ENCODE data around the gene TMEM72. TPM values are rescaled to one million over a fixed set of nuclear protein-coding genes. Genes with fewer than 3 reads are reported as not detected.

TMEM72 gene
- total RNA-seq, 1 donor from 2014 or later: not detected

DNA sequence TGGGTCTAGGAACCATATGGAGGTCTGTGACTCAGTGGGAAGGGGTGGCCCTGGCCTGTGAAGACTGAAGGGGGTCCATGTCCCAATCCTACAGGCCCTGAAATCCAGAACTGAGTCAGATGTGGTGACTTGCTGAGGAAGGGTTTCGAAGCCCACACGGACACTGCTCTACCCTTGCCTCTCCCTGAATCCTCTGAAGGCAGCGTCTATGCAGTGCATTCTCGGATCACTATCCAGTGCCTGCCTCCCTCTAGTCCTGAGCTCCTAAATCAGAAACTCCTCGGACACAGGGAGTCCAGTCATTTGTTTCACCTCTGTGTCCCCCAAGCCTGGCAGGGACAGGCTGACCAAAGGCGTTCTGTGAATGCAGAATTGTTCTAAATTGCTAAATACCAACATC is 25.4 kb upstream of the TMEM72 start:
- intact Hi-C loops (cut with DNase I): no loop called here
- DNase-seq (ENCODE audit: low spot score): peak; percentile 12

DNA sequence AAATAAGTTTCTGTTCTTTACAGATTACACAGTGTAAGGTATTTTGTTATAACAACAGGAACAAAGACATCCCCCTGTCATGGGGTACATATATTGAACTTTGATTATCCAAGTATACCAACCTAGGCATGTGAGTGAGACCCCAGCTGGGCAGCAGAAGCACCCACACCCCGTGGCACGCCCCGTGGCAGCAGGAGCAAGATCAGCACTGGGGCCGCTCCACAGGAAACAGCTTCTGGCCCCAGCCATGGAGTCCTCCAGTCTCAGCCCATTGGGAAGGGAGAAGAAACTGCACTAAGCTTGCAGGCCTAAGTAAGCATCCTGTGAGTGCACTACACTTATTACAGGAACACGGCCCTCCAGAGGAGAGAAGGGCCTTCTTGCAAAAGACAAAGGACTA is 24.2 kb upstream of the TMEM72 start:
- DNase-seq (ENCODE audit: low spot score): peak; percentile 44
- intact Hi-C loops (cut with DNase I): no loop called here

DNA sequence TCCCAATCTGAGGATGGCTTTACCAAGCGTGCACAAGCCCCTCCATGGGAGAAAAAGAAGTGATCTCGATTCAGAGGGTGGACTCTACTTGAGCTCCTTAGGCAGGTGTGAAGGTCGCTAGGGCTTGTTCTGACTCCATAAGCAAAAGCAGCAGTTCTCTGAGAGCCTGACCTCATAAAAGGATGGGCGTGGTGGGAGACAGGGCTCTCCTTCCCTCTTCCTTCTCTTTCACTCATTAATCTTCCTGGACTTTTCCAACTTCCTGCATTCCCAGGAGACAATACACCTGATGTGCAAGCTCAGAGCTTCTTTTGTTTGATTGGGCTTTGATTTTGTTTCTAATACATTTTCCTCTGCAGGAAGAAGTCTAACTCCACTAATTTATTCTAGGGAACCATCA is 22.3 kb upstream of the TMEM72 start:
- intact Hi-C loops (cut with DNase I): no loop called here
- DNase-seq (ENCODE audit: low spot score): peak; percentile 31

DNA sequence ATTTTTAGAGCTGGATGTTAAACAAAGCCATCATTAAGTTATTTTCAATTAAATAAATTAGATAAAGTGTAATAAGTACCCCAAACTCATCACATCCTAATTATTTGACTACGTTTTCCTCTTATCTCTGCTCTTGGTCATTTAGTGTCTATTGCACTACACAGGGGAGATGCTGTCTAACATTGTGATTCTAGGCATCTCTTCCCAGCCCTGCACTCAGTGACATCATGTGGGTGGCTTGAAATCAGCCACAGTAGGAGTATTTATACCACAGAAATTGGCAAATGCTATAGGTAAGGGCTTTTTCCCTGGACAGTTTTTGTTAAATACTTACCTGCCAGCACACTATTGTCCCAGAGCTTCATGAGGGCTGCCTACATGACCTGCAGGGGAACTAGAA is 21.3 kb upstream of the TMEM72 start:
- no peak for DNase-seq (ENCODE audit: low spot score)
- intact Hi-C loops (cut with DNase I): no loop called here

DNA sequence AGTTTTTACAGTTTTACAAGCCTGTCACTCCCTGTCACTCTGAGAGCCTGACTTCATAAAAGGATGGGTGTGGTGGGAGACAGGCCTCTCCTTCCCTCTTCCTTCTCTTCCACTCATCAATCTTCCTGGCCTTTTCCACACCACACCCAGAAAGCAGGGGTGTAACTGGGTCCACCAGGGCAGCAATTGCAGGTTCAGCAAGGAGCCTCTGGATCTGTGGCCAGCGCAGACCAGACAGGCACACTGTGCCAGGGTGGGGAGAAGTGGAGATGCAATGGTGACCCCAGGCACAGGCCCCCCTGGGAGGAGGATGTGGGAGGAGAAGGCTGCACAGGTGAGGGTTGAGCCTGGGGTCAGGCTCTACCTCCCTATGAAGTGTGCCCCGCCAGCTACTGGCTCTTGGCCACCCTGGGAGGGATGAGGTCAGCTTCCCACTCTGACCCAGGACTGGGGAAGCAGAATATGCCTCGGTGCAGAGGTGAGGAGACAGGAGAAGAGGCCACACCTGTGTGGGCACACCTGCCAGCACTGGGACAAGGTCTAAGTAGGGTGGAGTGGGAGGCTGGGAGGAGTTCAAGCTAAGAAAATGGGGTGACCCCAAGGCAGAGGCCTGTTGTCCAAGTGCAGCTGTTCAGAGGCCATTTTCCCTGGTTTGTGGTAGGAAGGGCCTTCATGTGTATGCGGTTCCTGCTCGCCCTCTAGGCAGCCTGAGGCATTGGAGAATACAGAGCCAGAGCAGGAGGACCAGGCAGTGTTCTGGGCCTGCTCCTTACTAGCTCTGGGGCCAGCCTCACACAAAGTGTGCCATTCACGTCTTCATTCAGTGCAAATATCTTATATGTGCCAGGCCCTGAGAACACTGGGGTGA is 20.2 kb upstream of the TMEM72 start:
- intact Hi-C loops (cut with DNase I): no loop called here
- DNase-seq (ENCODE audit: low spot score): peak; percentile 51

DNA sequence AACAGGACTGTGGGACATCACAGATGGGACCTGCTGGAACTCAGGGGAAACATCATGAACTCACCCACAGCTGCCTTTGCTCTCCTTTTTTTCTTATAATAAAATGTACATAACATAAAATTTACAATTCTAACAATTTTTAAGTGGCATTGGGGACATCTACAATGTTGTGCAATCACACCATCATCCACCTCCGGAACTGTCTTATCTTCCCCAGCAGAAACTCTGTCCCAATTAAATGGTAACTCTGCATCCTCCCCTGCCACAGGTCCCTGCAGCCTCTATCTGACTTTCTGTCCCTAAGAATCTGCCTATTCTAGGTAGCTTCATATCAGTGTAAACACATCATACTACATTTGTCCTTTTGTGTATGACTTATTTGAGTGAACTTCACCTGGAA is 19.4 kb upstream of the TMEM72 start:
- intact Hi-C loops (cut with DNase I): no loop called here
- DNase-seq (ENCODE audit: low spot score): peak; percentile 15

DNA sequence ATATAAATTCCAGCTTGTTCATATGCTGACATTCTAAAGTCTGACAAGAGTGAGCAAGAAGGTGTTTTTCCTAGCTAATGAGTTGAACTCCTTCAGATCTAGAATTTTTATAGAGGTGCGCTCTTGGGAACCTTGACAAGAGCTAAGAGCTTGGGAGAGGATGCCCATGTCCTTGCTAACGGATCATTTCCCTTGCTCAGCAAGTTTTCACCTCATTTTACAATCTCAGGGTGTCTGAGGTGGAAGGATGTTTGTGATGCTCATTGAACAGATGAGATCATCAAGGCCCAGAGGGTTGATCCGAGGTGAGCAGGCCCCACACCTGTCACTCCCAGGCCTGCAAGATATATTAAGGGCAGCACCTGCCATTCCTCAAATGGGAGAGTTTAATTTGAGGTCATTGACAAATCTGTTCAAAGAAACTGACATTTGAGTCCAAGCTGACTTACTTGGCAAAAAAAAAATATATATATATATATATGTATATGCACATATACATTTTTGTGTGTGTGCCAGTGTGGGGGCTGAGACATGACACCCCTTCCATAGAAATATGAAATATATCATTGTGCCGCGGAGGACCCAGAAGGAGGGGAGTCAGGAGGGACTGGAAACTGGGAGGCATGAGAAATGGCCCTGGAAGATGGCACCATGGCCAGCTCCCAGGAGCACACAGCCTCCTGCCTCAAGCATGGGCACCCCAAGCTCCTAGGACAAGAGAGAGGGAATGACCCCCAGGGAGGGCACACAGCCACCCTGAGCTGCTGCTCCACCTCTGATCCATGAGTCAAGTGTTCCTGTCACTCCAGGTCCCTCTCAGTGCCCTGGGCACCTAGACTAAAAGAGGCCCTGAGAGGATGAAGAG is 17.3 kb upstream of the TMEM72 start:
- intact Hi-C loops (cut with DNase I): no loop called here
- no peak for DNase-seq (ENCODE audit: low spot score)

DNA sequence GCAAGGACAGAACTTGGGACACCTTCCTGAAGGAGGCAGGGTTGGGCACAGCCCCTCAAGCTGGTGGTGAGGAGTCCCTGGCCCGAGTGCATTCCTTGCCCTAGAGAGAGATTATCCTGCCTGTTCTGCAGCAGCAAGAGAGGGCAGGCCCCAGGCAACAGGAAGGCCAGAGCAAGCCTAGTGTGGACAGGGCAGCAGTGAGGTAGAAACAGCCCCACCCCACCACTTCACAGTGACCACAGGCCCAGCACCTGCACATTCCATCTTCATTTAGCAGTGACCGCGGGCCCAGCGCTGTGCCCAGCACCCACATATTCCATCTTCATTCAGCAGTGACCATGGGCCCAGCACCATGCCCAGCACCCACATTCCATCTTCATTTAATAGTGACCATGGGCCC is 16.4 kb upstream of the TMEM72 start:
- peak; percentile 54 for DNase-seq (ENCODE audit: low spot score)
- intact Hi-C loops (cut with DNase I): no loop called here

DNA sequence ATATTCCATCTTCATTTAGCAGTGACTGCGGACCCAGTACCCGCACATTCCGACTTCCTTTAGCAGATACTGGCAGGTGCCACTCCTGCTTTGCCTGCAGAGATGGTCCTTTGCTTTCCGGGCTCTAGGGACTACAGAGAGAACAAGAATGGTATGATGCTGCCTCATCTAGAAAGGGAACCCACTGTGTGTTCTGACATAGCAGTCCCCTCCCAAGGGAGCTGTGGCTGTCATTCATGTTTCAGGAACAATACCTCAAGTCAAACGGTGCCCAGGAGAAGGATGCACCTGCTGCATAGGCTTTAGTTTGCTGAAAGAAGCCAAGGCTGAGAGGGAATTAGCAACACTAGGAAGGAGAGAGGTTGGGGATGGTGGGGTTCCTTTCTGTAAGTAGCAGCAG is 15.9 kb upstream of the TMEM72 start:
- intact Hi-C loops (cut with DNase I): no loop called here
- peak; percentile 49 for DNase-seq (ENCODE audit: low spot score)

DNA sequence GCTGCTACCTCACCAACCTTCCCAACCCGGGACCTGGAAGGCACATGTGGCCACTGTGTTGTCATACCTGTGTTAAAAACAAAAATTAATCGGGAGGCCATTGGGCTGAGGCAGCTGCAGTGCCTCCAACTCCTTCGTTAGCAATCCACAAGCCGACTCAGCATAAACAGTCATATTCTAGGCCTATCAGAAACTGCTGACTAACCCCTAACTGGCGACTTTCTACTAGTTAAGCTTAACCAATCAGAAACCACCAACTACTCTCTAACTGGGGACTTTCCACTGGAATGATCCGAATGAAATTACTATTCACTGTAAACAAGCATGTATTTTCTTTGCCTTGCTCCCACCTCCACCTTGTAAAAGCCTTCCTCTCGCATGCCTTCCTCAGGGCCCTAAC is 14.1 kb upstream of the TMEM72 start:
- peak; percentile 10 for DNase-seq (ENCODE audit: low spot score)
- intact Hi-C loops (cut with DNase I): no loop called here

DNA sequence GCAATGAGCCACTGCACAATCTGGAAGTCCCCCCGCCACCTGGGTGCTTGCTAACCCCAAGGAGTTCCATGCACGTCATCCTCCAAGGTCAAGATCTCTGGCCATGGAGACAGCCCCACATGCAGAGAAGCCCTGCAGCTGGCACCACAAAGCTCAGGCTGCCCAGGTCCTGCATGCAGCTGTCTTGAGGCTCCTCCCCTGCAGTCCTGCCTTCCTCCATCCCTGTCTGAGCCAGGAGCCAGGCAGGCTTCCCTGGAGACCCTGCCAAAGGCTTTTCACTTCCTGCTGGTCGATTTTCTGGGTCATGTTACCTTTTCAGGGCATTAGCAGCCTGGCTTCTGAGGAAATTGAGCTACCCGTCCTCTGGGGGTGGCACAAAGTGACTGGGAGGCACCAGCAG is 12.5 kb upstream of the TMEM72 start:
- intact Hi-C loops (cut with DNase I): no loop called here
- DNase-seq (ENCODE audit: low spot score): peak; percentile 19

DNA sequence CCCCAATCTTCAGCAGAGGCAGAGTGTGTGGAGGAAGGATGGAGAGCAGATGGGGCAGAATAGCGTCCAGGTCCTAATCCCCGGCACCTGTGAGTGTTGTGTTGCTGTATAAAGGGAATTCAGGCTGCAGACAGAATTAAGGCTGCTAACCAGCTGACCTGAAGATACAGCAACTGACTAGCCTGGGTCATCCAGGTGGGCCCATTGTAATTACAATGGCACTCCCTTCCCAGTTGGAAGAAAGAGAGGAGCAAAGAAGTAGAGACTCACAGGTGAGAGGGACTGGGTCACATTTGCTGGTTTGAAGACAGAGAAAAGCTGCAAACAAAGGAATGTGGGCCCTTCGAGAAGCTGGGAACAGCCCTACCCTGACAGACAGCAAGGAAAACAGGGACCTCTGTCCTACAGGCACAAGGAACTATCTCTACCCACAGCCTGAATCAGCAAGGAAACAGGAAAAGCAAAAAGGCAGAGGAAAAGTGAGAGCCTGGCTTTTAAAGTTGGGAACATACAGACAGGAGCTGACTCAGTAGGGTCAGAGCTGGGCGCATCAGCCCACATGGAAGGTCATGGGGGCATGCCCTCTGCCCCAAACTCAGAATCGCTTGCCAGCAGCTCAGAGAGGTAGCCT is 11.6 kb upstream of the TMEM72 start:
- DNase-seq (ENCODE audit: low spot score): peak; percentile 47
- intact Hi-C loops (cut with DNase I): no loop called here

DNA sequence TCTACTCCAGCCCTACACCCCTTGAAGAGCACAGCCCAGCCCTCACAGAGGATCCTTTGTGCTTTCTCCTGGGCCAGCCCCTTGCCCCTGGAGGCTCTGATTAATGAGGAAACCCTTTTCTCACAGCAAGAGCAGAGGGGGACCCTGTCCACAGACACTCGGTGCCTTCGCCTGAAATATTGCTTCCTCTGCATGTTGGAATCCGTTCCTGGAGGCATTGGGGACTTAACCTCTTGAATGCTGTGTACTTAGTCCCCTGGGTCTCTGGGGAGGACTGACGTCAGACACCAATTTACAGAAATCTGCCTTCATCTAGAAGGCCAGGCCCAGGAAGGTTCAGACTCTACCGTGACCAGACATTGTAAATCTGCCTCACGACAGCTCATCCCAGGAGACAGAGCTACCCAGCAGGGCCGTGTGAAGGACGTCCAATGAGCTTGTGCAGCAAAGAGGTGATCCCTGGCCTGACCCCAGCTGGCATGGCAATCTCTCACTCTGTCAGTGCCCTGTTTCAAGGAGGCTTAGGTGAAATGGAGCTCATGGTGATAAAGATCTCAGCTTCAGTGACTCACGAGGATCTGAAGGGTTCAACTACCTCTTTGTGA is 8.1 kb upstream of the TMEM72 start:
- intact Hi-C loops (cut with DNase I): no loop called here
- peak; percentile 62 for DNase-seq (ENCODE audit: low spot score)

DNA sequence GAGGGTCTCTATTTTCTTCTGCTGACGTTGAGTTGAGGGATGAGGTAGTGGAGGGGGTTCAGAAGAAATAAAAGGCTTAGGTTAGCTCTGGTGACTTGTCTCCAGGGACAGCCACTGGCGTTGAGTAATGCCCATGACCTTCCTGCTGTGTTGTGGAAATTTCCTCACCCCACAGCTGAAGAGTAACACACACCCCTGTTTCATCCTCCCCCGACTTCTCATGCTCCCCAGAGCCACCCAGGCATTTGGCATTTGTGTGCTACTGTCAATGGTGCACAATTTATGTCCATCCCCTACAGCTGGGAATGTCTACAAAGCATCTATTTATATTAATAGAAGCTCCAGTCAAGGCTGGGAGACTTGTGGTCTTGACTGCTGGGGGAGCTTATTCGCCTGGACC is 4.7 kb upstream of the TMEM72 start:
- intact Hi-C loops (cut with DNase I): no loop called here
- peak; percentile 27 for DNase-seq (ENCODE audit: low spot score)

DNA sequence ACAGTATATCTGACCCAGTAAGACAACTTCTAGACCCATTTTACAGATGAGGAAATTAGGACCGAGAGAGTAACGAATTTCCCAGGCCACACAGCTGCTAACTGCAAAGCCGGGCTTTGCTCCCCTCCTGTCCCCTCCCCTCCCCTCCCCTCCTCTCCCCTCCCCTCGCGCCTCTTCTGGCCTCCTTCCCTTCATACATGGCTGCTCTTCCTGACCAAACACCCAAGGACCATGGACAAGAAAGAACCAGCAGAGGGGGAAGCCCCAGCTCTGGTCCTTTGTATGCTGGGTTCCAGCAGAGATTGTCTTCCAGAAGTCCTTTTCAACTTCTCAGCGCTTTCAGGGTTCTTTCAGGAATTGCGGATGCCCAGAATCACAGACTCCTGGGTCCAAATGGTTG is 3.6 kb upstream of the TMEM72 start:
- intact Hi-C loops (cut with DNase I): no loop called here
- DNase-seq (ENCODE audit: low spot score): peak; percentile 15

DNA sequence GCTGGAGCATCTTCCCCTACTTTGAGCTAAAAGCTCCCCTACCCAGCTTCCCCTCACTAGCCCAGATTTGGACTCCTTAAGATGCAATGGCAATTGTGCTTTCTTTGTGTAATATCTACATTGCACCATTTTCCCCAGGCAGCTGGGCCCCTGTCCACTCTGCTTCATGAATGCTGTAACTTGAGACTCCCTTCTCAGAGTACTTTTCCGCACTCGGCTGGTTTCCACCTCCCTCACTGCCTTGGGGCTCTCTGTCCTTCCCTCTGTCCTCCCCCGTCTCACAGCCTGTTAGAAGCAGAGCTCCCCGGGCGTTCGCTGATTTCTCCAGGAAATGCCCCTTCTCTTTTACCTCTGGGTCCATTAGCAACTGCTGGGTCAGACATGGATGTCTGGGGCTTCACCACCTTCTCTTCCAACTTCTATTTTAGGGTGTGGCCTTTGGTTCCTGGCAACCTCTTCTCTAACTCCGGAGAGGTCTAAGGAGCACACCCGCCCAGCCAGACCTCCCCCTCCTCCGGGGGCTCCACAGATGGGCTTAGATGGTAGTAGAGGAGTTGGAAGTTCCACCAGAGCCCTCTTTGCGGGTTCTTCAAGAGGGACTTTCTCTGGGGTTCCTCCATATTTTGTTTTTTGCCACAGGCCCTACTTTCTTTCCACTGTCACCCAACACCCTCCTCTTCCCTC is 2.9 kb upstream of the TMEM72 start:
- peak; percentile 36 for DNase-seq (ENCODE audit: low spot score)
- intact Hi-C loops (cut with DNase I): no loop called here

DNA sequence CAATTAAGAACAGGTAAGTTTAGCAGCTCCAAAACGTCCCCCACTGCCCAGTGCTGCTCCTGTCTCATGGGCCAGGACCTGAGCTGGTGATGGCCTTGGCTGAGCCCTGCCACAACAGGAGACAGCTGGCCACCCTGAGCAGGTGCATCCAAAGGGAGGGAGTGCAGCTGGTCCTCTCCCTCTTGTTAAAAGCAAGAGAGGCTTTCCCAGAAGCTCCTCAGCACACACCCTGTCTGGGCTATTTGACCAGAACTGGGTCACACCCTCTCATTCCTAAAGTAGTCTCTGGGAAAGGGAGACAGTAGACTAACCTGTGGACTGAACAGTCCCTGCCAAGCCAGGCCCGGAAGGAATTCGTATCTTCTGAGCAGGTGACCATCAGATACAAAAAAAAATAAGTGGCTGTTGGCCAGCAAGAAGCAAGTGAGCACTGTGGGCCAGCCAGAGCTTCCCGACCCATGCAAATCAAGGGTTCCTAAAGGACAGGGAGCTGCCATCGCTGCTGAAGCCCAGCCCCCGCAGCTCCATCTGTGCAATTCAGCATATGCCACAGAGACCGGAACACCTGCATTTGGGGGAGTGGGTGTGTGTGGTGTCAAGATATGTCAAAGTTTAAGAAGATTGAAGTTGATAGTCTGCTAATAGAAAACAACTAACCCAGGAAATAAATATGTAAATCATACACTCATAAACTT is 2.1 kb upstream of the TMEM72 start:
- intact Hi-C loops (cut with DNase I): no loop called here

DNA sequence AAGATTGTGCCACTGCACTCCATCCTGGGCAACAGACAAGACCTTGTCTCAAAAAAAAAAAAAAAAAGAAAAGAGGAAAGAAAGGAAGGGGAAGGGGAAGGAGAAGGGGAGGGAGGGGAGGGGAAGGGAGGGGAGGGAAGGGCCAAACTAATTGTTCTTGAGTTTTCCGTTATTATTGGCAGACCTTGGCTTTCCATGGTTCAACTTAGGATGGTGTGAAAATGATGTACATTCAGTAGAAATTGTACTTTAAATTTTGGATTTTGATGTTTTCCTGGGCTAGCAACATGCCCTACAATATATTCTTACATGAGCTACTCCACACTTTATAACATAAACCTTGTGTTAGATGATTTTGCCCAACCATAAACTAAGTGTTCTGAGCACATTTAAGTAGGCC is 1.2 kb upstream of the TMEM72 start:
- intact Hi-C loops (cut with DNase I): no loop called here
- no peak for DNase-seq (ENCODE audit: low spot score)

More for the DNA sequence above, 2.1 kb upstream of the TMEM72 start:
- peak; percentile 60 for DNase-seq (ENCODE audit: low spot score)

DNA sequence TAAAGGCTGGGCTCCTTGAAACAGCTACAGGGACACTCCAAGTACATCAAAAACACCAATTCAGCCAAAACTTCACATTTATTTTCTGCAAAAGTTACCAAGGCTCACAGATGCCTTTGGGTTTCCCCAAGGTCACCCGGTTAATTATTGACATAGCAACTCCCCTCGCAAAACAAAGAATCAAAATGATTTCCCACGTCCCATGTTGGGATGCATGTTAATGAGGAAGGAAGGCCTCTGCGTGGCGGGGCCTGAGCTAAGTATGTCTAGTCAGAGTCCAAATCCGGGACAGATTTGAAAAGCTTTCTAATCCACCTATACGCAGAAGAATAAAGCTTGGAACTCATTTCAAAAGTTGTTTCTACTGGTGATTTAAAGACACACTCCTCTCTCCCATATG is 535 bp upstream of the TMEM72 start:
- DNase-seq (ENCODE audit: low spot score): no peak
- intact Hi-C loops (cut with DNase I): no loop called here
